Measurements from ENCODE around the gene NELFB. TPM values are rescaled to one million over a fixed set of nuclear protein-coding genes. Genes with fewer than 3 reads are reported as not detected.

The NELFB gene
- total and polyA plus RNA-seq, 3 donors from 2014 or later, result 55.0 to 76.7 (median 60.9) TPM

DNA sequence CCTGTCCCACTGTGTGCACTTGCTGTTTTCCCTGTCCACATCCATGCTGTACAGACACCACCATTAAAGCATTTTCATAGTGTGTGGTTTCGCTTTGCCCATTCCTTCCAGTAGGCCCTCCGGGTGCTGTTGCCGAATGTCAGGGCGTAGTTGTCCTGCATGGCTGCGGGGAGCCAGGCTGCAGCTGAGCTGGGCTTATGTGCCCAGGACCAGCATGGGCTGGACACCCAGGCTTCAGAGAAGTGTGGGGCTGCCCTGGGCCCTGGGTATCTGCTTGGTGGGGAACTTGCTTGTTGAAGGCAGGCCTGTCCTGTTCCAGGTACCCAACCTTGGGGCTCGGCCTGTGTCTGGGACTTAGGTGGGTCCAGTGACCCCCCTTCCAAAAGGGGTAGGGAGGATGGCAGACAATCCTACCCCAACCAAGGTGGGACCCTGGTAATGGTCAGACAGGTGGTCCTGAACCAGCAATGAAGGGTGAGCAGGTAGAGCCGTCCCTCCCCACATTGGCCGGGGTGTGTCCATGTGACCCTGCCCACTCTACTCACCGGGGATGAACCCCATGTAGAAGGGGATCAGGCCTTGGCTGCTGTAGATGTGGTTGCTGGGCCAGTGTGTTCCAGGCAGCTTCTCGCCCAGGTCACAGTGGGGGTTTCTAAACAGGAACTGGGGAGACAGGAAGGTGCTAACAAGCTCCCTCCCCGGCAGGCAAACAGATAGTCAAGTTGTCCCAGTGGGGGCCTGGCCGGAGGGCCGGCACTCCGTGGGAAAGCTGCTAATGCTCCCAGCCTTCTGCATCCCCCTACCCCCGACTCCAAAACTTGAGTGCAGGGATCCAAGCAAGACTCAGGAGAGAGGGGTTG lies 11.3 kb upstream of the NELFB start:
- Histone ChIP-seq H3K27ac (no peak overlapping the region), H3K9me3 (no peaks in the 10 kb centered on the region), H3K27me3 (no peaks in the 10 kb centered on the region), H3K36me3 (ENCODE audit: low read depth, missing control alignments) (no peaks in the 10 kb centered on the region), H3K4me1 (peaks cover 29% of the 10 kb centered on the region), H3K4me3 (no peak overlapping the region)
- 65 to 80% methylated on average over 9 to 15 of the region's 15 CpGs for WGBS, 2 donors
- no peak for TF ChIP-seq POLR2A (IDR thresholded peaks at IDR 0.05)
- TF ChIP-seq, protein P1, sequence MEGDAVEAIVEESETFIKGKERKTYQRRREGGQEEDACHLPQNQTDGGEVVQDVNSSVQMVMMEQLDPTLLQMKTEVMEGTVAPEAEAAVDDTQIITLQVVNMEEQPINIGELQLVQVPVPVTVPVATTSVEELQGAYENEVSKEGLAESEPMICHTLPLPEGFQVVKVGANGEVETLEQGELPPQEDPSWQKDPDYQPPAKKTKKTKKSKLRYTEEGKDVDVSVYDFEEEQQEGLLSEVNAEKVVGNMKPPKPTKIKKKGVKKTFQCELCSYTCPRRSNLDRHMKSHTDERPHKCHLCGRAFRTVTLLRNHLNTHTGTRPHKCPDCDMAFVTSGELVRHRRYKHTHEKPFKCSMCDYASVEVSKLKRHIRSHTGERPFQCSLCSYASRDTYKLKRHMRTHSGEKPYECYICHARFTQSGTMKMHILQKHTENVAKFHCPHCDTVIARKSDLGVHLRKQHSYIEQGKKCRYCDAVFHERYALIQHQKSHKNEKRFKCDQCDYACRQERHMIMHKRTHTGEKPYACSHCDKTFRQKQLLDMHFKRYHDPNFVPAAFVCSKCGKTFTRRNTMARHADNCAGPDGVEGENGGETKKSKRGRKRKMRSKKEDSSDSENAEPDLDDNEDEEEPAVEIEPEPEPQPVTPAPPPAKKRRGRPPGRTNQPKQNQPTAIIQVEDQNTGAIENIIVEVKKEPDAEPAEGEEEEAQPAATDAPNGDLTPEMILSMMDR (IDR thresholded peaks at IDR 0.05), result no peak
- intact Hi-C loops (cut with DNase I; ENCODE audit: low total_unique reads), result no loop called here
- DNase-seq, result no peak

DNA sequence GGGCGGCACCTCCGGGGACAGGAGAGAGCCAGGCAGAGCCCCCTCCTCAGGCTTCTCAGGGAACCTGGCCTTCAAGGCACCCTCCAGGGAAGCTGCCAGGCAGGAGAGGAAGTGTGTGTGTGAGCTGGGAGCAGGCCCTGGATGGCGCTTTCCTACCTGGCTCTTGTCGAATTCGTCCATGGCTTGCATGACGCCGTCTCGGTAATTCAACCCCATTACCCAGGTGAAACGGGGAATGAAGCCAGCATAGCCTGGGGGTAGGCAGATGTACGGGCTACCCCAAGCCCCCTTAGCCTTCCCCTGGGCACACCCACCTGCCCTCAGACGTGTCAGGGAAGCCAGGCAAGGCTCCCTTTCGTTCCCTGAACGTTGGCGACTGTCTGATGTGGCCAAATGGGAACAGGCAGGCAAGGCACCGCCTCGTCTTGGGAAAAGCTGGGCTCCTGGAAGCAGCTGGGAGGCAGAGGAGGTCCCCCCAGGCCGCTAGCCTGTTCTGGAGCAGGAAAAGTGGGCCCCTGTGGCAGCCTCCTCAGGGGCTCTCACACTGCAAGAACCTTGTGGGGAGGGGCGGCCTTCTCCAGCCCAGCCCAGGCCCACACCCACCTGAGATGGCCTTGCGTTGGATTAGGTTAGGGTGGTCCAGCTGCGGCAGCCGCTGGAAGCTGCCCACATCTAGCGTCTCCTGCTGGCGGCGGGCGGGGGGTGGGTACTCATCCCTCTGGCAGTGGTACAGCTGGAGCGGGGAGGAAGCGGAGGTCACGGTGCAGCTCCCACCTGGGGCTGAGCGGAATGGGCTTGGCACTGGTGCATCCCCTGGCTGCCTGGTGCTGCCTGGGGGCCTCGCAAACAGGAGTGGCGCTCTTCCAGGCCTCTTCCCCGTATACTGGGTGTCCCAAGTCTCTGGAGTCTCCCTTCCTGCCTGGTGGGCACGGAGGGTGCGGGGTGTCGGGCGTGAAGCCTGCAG lies 10.4 kb upstream of the NELFB start:
- intact Hi-C loops (cut with DNase I; ENCODE audit: low total_unique reads), result no loop called here
- 79 to 90% methylated on average over 6 to 36 of the region's 36 CpGs for WGBS, 2 donors

DNA sequence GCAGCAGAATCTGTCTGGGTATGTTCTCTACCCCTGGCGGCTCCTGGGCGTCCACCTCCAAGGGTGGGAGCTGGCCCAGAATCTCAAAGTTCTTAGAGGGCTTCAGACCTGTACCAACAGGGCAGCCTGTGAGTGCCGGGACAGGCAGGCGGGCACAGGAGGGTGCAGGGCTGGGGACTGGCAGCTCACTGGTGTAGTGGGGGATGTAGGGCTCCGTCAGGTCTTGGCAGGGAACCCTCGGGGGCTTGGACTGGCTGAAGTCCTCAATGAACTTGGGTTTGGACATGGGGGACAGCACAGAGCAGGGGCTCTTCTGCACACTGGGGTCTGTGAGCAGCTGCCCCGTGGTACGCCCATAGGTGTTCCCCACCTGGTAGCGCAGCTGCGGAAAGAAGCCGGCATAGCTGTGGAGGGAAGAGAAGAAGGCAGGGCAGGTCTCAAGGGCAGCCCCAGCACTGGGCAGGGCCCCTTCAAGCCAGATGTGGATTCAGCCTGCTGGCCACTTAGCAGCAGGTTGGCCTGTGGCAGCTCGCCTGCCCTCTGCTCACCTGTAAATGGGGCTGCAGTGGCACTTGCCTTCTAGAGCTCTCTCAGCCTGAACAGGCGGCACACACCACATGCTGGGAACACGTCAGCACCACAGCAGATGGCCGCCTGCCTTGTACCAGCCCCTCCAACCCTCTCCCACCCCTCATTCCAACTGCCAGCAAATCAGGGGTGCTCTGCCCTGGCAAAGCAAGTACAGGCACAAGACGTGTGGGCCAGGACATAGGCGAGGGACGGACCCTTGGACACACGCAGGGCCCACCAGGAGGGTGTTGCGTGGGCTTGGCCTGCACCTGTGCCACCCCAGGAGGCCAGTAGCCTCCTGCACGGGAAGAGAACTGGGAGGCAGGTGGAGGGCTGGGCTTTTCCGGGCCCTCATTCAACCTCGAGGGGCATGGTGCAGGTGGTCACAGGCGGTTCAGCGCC lies 9.4 kb upstream of the NELFB start:
- Histone ChIP-seq H3K27me3 (no peaks in the 10 kb centered on the region), H3K4me3 (no peak overlapping the region), H3K4me1 (peaks cover 39% of the 10 kb centered on the region), H3K27ac (no peak overlapping the region), H3K36me3 (ENCODE audit: low read depth, missing control alignments) (no peaks in the 10 kb centered on the region), H3K9me3 (no peaks in the 10 kb centered on the region)
- DNase-seq, result no peak
- intact Hi-C loops (cut with DNase I; ENCODE audit: low total_unique reads), result no loop called here
- TF ChIP-seq, protein P1 (IDR thresholded peaks at IDR 0.05), result no peak
- TF ChIP-seq POLR2A (IDR thresholded peaks at IDR 0.05), result no peak
- 89 to 94% methylated on average over 18 to 24 of the region's 25 CpGs for WGBS, 2 donors

More for the DNA sequence above, 10.4 kb upstream of the NELFB start:
- H3K4me3 ChIP-seq, result no peak overlapping the region
- no peak for DNase-seq
- H3K4me1 ChIP-seq, result peaks cover 31% of the 10 kb centered on the region
- H3K36me3 ChIP-seq (ENCODE audit: low read depth, missing control alignments), result no peaks in the 10 kb centered on the region
- H3K27me3 ChIP-seq, result no peaks in the 10 kb centered on the region
- TF ChIP-seq, protein P1 (IDR thresholded peaks at IDR 0.05), result no peak
- no peak for TF ChIP-seq POLR2A (IDR thresholded peaks at IDR 0.05)
- H3K9me3 ChIP-seq, result no peaks in the 10 kb centered on the region
- H3K27ac ChIP-seq, result no peak overlapping the region

DNA sequence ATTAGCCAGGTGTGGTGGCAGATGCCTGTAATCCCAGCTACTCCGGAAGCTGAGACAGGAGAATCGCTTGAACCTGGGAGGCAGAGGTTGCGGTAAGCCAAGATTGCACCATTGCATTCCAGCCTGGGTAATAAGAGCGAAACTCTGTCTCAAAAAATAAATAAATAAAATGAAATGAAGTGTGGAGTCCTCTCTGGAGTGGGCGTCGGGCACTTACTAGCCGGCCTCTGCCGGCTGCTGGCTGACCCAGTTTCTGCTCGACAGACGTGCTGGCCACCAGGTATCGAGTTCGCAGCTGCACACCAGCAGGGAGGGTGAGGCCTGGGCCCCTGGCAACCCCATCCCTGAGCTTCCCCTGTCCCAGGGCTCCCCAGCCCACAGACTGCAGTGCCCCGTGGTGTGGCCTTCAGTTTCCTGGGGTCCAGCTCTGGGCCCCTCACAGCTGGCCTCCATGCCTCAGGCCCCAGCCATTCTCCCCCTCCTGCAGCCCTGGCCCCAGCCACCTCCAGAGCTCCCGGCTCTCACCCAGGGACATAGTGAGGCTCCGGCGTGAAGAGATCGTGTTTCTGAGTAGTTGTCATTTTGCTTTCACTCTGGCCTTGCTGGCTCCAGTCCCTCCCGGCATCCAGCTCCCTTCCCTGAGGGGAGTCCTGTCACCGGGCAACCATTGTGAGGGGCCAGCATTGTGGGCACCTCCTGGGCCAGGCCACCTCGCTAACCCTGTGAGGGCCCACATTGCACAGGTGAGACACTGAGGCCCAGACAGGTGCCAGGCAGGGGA lies 7.8 kb upstream of the NELFB start:
- H3K36me3 ChIP-seq (ENCODE audit: low read depth, missing control alignments), result no peaks in the 10 kb centered on the region
- DNase-seq, result no peak
- intact Hi-C loops (cut with DNase I; ENCODE audit: low total_unique reads), result no loop called here
- H3K27me3 ChIP-seq, result no peaks in the 10 kb centered on the region
- H3K9me3 ChIP-seq, result no peaks in the 10 kb centered on the region
- H3K4me1 ChIP-seq, result peaks cover 43% of the 10 kb centered on the region
- TF ChIP-seq POLR2A (IDR thresholded peaks at IDR 0.05), result no peak
- TF ChIP-seq, protein P1 (IDR thresholded peaks at IDR 0.05), result no peak
- H3K27ac ChIP-seq, result no peak overlapping the region
- 48 to 68% methylated on average over 14 to 20 of the region's 20 CpGs for WGBS, 2 donors
- H3K4me3 ChIP-seq, result no peak overlapping the region

Measured in testis (tissue), 3 donors.